HEK293 (cell line): ENCODE results near the gene CTNNB1.

Experiments used
- KLF16 ChIP-seq: fragments of 450-650 bp; formaldehyde crosslinking; IDR thresholded peaks from 2 replicates; pipeline ENCODE4 v1.5.1; 2017; ENCODE audit warnings: missing biosample characterization, missing genetic modification characterization
- MYNN ChIP-seq: fragments of 450-650 bp; formaldehyde crosslinking; IDR thresholded peaks from 2 replicates; pipeline ENCODE4 v1.5.1; 2016; ENCODE audit warnings: missing biosample characterization, missing genetic modification characterization, borderline replicate concordance
- ZNF768 ChIP-seq: fragments of 450-650 bp; formaldehyde crosslinking; IDR thresholded peaks from 2 replicates; pipeline ENCODE4 v1.5.1; 2018; ENCODE audit warnings: missing biosample characterization, mild to moderate bottlenecking, missing genetic modification characterization
- TF ChIP-seq, protein P1 (sequence below): fragments of 450-650 bp; formaldehyde crosslinking; IDR thresholded peaks from 2 replicates; pipeline ENCODE4 v1.5.1; 2016; ENCODE audit warnings: missing biosample characterization, missing genetic modification characterization

DNA sequence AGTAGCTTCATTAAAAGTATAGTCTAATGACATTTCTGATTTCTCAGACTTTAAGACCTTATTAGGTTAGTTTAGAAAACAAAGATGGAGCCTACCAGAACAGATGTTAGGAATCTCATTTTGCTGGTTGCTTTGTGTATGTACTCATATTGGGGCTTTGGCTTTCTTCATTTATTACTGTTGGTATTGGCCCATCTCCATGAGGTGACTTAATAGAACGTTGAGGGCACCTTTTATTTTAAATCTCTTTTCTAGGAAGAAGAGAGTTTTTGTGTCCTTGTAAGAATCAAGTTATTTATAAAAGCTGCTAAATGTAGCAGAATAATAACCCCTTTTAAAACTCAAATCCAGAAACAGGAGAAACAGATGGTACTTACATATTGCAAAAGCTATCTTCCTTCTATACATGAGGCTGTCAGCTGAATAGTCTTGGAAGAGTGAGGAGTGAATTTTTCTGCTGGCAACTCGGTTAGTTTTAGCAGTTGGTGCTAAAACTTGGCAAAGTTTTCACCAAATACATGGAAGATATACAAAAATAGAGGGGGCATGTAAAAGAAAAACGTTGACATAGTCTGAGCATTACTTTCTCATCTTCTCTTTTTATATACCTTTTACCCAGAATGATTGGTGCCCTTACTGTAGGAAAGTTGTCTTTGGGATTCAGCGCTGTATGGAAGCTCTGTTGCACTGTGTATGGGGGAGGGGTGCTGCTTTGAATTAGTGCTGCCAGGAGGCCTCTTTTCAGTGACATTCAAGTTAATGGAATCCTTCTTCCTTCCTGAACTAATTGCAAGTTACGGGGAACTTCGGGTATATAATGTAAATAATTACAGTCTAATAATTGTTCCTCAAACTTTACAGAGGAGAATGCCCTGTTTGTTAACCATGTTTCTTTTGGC lies 35.8 kb downstream of the CTNNB1 start:
- TF ChIP-seq, protein P1, sequence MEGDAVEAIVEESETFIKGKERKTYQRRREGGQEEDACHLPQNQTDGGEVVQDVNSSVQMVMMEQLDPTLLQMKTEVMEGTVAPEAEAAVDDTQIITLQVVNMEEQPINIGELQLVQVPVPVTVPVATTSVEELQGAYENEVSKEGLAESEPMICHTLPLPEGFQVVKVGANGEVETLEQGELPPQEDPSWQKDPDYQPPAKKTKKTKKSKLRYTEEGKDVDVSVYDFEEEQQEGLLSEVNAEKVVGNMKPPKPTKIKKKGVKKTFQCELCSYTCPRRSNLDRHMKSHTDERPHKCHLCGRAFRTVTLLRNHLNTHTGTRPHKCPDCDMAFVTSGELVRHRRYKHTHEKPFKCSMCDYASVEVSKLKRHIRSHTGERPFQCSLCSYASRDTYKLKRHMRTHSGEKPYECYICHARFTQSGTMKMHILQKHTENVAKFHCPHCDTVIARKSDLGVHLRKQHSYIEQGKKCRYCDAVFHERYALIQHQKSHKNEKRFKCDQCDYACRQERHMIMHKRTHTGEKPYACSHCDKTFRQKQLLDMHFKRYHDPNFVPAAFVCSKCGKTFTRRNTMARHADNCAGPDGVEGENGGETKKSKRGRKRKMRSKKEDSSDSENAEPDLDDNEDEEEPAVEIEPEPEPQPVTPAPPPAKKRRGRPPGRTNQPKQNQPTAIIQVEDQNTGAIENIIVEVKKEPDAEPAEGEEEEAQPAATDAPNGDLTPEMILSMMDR: no peak
- TF ChIP-seq KLF16 (tag by site-specific recombination): no peak
- no peak for TF ChIP-seq MYNN (tag by site-specific recombination)
- no peak for TF ChIP-seq ZNF768
